Measurements from ENCODE around the gene CCDC148.

The CCDC148 gene

DNA sequence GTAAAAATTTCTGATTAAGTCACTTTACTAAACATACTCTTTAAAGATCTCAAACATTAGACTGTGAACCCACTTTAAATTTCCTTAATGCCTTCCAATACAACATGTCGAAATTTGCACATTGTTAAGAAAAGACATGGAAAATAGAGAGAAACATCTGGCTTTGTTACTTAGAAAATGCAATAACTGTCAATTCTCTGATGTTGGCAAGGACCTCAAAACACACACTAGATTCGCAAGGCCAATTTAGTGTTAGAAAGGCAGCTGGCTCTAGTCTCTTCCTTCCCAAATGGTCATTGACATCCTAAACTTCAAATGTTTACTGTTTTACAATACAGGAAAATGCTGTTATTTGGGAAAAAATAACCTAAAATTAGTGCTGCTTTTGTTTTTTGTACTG, 244.3 kb downstream of the CCDC148 start:
- no peak for DNase-seq (ENCODE audit: low read depth in 2 of 2)

DNA sequence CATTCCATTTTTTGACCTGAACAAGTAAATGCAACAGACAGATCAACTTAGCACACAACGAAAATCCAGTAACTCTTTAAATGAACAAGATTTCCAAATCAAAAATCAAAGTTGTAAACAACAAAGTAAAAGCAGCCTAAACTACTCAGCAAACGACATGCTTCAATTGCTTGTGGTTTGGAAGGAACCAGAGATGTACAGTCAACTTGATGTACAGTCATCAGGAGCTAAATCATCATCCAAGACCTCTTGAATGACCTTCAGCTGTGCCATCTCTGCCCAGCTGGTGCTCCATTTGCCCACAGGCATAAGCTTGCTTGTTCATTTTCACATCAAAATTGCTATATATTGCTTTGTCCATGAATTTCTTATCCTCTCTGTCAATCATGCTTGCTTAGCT, 245.1 kb downstream of the CCDC148 start:
- DNase-seq (ENCODE audit: low read depth in 2 of 2), result no peak

DNA sequence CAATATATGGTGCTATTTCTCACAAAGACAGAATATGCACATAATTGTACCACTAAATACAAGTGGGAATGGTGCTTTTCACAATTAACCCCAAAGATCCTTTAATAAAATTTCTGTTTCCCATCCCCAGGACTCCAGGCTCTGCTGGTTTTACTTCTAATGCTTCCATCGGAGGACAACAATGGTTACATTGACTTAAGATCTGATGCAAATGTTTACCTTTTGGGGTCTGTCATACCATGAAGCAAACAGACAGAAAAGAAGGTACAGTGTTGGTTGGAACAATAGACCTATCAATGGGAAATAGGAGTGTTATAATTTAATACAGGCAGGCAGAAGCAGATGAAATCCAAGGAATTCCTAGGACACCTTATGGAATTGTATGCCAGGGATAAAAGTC, 249.2 kb downstream of the CCDC148 start:
- no peak for DNase-seq (ENCODE audit: low read depth in 2 of 2)

DNA sequence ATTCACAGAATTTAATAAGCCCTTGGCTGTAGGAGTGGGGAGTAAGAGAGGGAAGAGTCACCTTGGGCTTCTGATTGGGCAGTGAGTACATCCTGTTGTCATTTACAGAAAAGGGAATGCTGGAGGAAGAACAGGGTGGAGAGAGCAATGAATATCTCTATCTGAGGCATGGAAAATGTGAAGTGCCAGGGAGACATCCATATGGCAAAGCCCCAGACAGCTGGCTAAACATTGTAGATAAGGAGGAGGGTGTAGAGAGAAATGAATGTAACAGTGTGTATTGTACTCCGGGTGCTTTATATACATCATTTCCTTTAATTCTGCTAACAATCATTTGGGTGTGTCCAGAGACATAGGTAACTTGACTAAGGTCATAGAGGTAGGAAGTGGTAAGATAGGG, 251.3 kb downstream of the CCDC148 start:
- DNase-seq (ENCODE audit: low read depth in 2 of 2), result no peak

DNA sequence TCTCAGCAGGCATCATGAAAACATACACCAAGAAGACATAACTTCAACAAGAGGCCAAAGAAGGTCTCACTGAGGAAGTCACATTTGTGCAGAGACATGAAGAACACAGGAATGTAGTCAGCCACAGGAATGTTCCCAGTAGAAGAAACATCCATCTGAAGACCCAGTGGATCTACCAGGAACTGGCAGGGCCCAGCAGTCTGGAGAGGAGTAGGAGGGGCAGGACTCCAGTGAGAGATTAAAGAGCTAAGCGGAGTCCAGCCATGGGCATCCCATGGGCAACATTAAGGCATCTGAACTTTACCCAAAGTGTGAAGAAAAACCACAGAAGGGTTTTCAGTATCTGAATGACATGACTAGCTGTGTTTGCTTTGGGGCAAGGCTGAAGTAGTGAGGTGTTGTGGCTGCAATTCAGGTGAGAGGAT, 251.8 kb downstream of the CCDC148 start:
- DNase-seq (ENCODE audit: low read depth in 2 of 2), result no peak

DNA sequence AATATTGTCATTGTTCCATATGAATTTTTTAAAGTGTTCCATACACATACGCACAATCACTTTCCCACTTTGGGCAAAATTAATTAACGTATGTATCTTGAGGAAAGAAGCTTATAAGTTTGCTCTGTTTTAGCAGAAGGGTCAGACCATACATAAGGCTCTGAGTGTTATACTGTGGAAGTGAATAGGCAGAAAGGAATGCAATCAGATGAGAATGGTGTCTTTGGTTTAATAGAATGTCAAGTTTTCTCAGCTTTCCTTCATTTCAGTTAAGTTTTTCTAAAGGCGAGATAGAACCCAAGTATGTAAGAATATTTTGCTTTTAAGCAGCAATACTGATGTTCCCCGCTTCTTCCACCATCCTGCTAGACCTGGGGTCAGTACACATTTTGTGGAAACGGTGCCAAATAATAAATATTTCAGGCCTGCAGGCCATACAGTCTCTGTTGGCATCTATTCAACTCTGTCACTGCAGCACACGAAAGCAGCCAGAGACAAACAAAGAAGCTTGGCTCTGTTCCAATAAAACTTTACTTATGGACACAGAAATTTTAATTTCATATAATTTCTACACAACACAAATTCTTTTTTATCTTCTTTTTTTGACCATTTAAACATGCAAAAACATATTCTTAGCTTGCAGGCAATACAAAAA, 254.3 kb downstream of the CCDC148 start:
- no peak for DNase-seq (ENCODE audit: low read depth in 2 of 2)

DNA sequence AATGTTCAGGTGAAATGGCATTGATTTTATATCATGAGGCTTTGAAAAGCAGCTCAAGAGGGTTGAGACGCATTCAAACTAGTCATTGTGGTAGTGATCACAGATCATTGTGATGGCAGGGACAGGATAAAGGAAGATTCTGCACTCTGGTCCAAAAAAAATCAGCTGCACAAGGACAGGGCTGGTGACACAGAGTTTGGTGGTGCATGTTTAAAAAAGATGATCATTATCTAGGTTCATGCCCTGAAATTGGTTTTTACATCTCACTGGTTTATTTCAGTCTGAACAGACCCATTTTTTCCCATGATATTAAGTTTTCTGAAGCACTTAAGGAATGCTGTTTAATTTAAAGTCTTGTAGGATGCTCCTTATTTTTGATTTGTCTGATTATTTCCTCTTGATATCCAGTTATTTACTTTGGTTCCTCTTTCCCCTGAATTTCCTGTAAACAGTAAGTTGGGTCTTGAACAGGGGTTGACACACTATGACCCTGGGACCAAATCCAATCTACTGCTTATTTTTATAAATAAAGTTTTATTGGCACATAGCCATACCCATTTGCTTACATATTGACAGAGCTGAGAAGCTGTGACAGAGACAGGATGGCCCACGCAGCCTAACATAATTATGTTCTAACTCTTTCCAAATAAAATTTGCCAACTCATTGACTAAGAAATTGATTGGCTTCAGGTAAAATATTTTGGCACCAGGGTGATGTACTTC, 256.5 kb downstream of the CCDC148 start:
- no peak for DNase-seq (ENCODE audit: low read depth in 2 of 2)

DNA sequence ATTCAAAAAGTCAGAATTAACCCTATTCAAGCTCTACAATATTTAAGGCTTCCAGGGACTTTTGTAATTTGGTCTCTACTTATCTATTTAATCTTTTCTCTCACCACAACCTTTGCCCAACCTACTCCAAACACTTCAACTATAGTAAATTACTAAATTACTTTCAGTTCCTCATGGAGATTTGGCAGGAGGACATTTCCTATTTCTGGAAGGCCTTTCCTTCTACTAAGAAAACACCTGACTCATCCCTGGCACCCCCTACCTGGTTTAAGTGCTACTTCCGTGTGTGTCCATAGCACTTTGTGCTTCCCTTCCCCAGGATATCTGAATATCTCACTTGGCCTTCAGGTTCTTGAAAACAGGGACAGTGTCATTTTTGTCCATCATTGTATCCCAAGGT, 258.6 kb downstream of the CCDC148 start:
- DNase-seq (ENCODE audit: low read depth in 2 of 2), result no peak

DNA sequence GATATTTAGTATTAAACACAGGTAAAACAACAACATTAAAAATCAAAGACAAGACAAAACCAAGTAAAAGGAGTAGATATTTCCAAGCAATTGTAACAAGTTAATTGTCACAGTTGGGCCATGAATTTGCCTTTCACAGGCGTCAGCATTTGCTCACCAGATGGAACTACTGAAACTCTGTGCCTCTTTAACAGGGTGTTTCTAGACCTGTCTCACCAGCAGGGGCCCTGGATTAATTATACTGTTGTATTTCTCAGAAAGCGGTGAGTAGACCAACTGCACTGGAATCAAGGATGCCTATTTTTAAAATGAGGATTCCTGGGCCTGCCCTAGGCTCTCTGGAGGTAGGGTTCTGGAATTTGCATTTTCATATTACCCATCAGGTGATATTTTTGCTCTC, 262.3 kb downstream of the CCDC148 start:
- no peak for DNase-seq (ENCODE audit: low read depth in 2 of 2)

DNA sequence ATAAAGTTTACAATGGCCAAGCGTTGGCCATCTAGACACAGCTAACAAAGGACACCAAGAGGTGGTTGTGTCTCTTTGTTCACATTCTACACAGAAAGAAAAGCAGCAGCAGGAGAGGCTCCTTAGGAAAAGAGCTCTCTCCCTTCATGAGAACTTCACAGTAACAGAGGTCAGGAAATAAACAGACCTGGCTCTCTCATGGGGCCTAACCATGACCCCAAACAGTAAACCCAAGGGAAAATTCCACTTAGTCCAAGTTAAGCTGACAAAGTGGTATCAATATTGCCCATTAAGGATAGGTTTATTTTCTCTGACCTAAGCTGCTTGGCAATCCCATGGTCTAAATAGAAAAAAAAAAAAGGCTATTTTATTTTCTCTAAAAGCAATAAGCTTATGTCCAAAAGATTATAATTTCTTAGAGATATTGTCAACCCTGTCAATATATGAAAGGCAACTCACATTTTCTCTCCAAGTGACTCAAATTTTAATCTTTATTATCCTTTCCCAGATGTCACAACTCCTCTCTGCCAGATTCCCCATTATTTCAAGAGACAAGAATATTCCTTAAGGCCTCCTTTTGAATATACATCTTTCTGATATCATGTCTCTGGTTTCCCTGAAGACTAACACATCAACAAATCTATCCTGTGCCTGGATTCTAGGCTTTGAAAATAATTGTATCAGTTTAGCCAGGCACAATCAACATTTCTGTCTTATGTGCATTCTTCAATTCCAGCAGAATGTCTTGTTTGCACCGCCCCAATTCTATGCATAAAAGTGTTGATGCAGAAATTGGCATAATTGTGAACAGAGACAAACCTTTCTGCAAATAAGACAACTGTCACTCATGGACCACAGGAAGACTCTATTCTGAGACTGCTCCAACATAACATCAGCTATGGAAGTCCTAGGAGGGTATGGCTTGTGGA, 263.8 kb downstream of the CCDC148 start:
- no peak for DNase-seq (ENCODE audit: low read depth in 2 of 2)

DNA sequence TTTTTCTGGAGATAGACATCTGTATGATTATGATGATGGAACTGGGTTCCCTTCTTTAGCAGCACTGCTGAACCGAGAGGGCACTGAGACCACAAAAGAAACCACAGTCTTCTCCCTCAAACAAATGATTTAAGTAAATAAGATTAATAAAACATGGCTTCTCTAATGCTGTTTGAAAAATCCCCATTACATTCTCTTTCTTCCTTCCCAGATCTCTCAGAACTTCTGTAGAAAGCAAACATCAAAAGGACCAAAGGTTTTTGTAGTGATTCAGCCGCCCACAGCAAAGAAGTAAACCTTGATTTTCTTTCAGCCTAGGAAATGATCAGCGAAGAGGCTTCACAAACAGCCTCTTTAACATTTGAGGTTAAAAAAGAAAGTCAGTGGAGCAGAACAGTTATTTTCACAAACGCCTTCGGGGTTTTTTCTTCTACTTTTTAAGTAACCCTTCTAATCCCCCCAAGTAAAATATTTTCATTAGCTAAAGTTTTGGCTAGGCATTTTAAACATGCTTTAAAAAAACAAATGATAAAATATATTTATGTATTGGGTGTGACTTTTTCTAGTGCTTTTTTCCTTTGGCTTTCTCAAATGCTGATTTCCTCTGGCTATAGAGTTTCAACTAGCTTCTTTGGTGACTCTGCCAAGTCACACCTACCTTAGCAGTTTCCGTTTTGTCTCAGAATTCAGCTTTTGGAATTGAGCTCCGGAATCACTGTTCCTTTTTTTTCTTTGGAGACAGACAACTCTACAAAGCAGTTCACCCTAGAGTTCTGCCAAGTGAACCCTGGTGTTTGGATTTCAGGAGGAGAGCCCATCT, 265.3 kb downstream of the CCDC148 start:
- no peak for DNase-seq (ENCODE audit: low read depth in 2 of 2)

DNA sequence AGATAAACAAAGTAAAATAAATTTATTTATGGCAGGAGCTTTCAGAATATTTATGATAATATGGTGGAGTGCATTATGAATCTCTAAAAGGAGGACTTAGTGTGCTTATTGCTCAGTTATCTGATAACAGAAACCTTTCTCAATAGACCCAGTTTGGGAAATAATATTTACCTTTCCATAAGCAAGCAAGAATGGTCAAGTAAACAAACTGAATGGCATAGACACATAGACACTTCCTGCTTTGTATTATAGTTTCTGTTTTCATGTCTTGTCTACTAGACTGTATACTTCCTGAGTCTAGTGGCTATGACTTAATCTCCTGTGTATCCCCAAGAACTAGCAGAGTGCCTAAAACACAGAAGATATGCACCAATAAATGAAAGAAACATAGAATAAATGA, 267.0 kb downstream of the CCDC148 start:
- DNase-seq (ENCODE audit: low read depth in 2 of 2), result no peak

DNA sequence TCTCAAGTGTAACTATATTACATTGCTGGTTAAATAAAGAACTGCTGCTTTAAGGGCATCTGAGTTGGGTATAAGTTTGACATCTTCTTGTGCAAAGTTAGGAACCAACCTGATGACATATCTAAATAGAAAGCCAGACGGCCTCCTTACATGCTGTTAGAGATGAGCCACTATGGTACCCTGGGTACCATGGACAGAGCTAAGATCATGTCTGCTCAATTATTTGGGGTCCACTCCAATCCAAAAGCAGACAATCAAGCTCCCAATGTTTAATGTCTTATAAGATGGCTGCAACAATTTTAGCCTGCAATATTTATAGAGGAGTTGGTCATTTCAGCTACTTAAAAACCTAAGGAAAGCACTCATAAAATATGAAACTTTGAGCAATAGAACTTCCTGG, 268.6 kb downstream of the CCDC148 start:
- DNase-seq (ENCODE audit: low read depth in 2 of 2), result no peak

DNA sequence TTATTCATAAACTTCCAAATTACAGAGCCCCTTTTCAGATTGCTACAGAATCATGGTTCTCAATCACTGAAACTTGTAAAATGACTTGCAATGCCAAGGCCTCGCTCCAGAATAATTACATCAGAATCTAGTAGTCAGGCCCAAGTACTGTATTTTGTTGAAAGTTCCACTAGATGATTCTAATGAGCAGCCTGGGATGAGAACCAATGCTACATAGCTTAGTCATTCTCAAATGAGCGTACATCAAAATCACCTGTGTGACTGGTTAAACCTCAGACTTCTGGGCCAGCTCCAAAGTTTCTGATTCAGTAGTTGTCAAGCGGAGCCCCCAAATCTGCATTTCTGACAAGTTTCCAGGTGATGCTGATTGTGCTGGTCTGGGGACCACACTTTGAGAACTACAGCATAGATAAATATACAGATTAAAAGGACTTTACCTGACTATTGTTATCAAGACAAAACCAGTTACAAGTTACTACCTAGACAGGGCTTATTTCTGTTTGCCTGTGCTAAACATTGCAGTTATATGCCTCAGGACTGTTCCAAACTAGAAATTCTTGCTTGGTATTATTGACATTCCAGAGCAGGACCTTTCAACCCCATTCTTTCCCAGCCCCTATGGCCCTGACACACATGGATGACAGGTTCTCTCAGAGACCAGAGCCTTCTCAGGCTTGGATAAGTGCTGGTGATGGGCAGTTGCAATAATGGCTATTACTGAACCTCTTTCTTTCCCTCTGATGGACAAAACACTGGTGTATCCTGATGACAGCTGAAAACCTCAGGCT, 271.8 kb downstream of the CCDC148 start:
- DNase-seq (ENCODE audit: low read depth in 2 of 2), result no peak

DNA sequence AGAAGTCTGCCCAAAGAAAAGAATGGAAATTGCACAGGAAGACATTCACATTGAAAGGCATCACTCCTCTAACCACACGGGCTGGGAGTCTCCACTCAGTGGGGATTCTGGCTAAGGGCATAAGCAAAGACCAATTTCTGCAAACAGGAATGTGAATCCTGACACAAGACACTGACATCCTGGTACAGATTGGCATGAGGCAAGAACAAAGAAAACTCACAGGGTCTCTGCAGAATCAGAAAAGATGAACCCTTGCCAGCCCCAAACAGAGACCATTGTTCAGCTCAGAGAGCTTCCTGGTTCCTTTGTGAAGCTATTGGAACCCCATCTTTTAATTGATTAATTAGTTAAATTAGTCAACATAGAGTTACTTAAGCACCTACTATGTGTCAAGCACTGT, 272.6 kb downstream of the CCDC148 start:
- no peak for DNase-seq (ENCODE audit: low read depth in 2 of 2)

DNA sequence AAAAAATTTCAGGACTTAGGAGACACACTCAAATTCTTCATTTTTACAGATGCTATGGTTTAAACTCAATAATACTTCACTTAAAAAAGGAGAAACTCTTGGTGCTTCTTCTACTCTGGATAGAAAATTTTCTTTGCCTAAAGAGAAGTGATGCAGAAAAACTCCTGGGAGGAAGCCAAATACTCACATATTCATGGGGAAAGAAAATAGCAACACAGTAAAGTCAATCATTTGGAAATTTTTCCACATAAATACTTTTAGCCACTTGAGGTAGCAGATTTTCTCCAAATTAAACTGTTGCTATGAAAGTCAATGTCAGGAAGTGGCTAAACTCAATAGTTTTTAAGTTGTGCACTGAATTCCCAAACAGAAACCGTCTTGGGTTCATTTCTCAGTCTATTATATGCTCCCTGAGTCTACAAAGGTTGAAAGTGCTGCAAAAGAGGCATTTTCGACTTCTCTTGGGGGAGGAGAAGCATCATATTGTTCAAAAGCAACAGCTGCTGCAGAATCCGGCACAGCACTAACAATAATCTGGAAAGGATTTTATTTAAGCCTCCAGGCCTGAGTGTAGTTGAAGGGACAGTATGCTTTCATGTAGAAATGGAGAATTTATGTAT, 273.8 kb downstream of the CCDC148 start:
- no peak for DNase-seq (ENCODE audit: low read depth in 2 of 2)

DNA sequence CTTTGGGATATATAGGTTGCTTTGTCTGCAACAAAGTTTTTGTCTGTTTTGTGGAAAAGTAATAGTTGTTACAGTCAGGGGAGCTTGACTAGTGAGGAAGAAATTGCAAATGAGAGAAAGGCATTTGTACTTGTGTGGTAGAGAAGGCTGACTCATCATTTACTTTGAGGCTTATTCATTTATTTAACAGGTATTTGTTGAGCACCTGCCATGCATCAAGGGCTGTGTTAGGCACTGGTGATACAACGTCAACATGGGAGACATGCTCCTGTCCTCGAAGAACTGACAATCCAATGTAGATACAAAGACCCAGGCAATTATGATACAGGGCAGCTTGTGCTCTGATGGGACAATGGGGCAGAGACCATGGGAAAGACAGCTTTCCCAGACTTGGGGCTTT, 275.4 kb downstream of the CCDC148 start:
- no peak for DNase-seq (ENCODE audit: low read depth in 2 of 2)

DNA sequence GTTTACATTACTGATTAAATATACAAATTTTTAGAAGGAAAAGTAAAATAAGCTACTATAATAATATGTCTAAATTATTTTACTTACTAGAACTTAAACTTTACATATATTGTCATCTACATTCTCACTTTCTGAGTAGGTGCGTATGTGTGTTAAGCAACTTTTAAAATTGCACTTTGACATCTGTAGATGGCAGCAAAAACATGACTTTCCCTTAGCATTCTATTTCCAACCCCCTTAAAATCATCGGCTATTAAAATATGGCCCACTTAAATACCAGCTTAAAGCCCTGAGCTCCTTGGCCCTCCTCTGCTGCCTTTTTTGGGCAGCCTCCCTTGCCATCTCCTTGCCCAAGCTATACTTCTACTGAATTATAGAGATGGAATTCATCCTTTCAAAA, 276.9 kb downstream of the CCDC148 start:
- no peak for DNase-seq (ENCODE audit: low read depth in 2 of 2)

DNA sequence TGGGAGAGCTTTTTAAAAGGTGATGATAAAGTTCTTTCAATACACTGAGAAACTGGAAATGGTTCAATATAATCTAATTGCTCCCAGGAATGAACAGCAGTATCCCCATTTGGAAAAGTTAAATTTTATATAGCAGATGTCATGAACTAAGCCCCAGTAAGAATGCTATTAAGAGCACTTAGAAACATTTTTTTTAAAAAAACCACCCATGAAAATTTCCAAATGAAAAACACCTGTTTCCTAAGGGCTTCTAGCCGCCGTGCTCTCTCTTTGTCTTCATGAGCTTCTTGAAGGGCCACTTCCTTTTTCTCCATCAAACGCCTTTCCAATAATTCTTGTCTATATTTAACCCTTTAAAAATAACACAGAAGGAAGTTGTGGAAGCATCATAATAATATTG, 277.9 kb downstream of the CCDC148 start:
- DNase-seq (ENCODE audit: low read depth in 2 of 2), result no peak

DNA sequence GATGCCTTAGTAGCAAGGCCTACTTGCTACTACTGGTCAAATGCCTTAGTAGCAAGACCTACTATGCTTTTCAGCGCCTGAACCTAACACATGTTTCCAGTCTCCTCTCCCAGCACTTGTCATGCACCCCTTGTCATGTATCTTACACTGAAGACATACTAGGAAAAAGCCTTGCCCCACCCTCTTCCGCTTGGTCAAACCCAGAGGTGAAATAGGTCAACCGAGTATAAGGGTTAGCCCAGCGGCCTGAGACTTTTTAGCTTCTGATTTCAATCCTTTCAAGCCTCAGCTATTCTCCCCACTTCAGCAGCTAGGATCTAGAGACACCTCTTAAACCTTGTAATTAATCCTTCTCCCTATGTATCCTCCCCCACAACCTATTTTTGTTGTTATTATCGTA, 281.6 kb downstream of the CCDC148 start:
- DNase-seq (ENCODE audit: low read depth in 2 of 2), result no peak

DNA sequence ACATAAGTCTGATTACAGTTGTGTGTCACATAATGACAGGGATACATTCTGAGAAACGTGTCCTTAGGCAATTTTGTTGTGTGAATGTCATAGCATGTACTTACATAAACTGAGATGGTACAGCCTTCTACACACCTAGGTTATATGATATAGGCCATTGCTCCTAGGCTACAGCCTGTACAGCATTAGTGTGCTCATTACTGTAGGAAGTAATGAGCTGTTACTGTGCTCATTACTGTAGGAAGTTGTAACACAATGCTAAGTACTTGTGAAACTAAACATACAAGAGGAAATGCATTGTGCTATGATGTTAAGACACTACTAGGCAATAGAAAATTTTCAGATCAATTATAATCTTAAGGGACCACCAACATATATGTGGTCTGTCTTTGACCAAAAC, 282.1 kb downstream of the CCDC148 start:
- DNase-seq (ENCODE audit: low read depth in 2 of 2), result no peak

Data from stimulated activated CD8-positive, alpha-beta memory T cell treated with anti-CD3 and anti-CD28 coated beads, Interleukin-2, amount 100 ng/mL, for 1 hour (primary cell).